Epithelial cell of proximal tubule (primary cell): ENCODE data around the gene CUX1. TPM values are rescaled to one million over a fixed set of nuclear protein-coding genes. Genes with fewer than 3 reads are reported as not detected.

ENCODE experiments used
- DNase-seq: peaks from one replicate; pipeline ENCODE4 v3.0.0-alpha.2; 2011; ENCODE audit warnings: low read depth
- H3K4me3 ChIP-seq: 2 replicates; pipeline ENCODE4 v1.5.1; 2011; ENCODE audit warnings: low read depth, mild to moderate bottlenecking, low read length
- total RNA-seq: library from RNA; depleted of rRNA; stranded (reverse); fragments of >200 nt; gene quantifications from 2 replicates; pipeline ENCODE4 v1.2.3, GENCODE V29; 2015
- TF ChIP-seq, protein P1 (sequence below): conservative IDR thresholded peaks from 2 replicates; pipeline ENCODE4 v1.5.1; 2012; ENCODE audit warnings: low read depth, mild to moderate bottlenecking, low read length

Gene CUX1
- total RNA-seq, 1 donor from 2014 or later, result 37.3 TPM

DNA sequence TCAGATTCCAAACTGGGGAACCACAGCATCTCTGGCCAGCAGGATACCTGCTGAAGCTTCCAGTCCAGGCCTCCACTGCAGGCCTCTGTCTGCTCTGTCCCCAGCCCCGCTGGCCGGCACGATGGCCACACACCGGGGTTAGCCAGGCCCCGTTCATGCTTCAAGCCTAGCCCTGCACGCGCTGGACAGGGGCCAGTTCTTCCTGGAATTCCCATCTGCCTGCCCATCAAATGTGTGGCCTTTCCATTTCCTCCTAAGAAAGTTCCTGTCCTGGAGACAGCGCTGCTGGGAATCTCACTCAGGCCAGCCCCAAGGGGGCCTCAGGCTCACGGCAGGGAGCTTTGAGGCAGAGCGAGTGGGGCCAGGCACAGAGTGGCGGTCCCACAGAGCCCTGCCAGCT is 487.2 kb downstream of the CUX1 start:
- TF ChIP-seq, protein P1, sequence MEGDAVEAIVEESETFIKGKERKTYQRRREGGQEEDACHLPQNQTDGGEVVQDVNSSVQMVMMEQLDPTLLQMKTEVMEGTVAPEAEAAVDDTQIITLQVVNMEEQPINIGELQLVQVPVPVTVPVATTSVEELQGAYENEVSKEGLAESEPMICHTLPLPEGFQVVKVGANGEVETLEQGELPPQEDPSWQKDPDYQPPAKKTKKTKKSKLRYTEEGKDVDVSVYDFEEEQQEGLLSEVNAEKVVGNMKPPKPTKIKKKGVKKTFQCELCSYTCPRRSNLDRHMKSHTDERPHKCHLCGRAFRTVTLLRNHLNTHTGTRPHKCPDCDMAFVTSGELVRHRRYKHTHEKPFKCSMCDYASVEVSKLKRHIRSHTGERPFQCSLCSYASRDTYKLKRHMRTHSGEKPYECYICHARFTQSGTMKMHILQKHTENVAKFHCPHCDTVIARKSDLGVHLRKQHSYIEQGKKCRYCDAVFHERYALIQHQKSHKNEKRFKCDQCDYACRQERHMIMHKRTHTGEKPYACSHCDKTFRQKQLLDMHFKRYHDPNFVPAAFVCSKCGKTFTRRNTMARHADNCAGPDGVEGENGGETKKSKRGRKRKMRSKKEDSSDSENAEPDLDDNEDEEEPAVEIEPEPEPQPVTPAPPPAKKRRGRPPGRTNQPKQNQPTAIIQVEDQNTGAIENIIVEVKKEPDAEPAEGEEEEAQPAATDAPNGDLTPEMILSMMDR, result no peak
- no peak for DNase-seq
- H3K4me3 ChIP-seq, result no peak overlapping the region

DNA sequence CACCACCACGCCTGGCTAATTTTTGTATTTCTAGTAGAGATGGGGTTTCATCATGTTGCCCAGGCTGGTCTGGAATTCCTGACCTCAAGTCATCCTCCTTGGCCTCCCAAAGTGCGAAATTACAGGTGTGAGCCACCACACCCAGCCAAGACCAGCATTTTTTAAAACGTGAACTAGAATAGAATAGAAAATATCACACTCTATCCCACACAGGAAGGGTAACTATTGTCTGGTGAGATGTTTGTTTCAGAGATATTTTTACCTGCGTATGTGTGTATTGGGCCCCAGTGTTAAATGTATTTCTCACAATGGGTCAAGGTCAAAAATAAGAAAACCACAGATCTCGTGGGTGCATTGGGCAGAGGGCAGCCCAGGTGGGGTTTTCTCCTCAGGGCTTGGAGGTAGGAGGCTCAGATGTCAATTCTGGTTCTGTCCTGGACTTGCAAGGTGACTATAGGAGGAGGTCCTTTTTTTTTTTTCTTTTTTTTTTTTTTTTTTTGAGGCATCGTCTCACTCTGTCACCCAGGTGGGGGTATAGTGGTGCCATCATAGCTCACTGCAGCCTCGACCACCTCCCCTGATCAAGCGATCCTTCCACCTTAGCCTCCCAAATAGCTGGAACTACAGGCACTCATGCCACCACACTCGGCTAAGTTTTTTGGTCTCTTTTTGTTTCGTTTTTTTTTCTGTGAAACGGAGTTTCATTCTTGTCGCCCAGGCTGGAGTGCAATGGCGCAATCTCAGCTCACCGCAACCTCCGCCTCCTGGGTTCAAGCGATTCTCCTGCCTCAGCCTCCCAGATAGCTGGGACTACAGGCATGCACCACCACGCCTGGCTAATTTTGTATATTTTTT is 488.2 kb downstream of the CUX1 start:
- H3K4me3 ChIP-seq, result no peak overlapping the region
- no peak for DNase-seq
- TF ChIP-seq, protein P1, result no peak

DNA sequence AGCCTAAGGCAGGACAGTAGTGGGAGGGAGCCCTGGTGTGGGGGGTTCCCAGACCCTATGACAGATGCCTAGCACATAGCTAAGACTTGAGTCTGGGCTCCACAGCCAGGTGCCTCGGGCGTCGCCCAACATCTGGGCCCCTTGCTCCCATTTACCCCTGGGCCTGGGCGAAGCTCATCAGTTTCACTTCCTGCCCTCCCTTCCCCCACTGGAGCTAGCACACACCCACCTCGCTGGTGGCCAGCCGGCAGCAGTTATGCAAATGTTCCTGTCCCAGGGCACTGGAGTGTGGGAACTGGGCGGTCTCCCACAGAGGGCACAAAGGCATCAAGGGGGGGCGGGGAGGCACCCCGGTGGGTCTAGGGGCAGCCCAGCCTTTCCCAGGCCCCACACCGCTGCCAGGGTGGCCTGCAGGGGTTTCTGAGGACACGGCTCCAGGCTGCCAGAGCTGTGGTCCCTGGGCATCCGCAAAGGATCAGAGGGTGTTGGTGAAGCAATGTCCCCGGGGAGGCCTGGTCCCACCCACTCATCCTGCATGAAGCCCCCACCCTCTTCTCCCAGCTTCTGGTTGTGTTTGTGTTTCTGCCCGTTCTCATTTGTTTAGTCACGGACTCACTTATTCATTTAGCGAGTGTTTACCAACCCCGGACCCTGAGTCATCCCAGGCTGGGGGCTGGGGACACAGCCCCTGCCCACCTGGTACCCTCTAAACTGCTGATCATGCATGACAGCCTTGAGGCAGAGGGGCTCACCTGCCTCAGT is 489.7 kb downstream of the CUX1 start:
- TF ChIP-seq, protein P1, result no peak
- no peak overlapping the region for H3K4me3 ChIP-seq
- DNase-seq, result peak; percentile 45

DNA sequence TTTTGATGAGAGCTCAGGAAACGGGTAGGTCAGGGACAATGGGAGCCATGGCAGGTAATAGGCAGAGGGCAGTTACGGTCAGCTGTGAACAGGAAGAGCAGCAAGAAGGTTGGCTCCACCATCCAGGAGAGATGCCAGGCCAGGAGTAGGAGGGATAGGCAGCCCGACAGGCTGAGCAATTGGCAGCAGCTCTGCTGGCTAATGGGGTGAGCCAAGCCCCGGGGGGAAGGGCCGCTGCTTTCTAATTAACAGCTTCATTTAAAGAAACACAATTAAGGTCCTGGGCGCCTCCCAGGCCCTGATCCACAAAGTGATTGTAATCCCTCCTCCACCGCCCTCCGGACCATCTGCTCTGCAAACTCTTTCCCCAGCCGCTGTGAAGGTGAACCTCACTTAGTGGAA is 493.0 kb downstream of the CUX1 start:
- TF ChIP-seq, protein P1, result no peak
- DNase-seq, result no peak
- no peak overlapping the region for H3K4me3 ChIP-seq

DNA sequence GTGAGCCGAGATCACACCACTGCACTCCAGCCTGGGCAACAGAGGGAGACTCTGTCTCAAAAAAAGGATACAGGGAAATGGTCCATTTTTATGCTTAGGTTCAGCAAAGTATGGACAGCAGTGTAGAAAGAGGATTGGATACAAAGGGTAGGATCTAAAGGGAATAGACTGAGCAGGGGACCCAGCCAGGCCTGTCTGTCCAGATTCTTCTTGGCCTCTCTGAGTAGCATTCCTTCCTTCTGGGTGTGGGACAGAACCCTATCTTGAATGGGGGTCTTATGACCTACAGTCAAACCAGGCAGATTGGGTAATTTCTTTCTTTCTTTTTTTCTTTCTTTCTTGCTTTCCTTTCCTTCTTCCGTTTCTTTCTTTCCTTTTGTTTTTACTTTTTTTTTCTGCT is 494.9 kb downstream of the CUX1 start:
- TF ChIP-seq, protein P1, result no peak
- DNase-seq, result no peak
- H3K4me3 ChIP-seq, result no peak overlapping the region

DNA sequence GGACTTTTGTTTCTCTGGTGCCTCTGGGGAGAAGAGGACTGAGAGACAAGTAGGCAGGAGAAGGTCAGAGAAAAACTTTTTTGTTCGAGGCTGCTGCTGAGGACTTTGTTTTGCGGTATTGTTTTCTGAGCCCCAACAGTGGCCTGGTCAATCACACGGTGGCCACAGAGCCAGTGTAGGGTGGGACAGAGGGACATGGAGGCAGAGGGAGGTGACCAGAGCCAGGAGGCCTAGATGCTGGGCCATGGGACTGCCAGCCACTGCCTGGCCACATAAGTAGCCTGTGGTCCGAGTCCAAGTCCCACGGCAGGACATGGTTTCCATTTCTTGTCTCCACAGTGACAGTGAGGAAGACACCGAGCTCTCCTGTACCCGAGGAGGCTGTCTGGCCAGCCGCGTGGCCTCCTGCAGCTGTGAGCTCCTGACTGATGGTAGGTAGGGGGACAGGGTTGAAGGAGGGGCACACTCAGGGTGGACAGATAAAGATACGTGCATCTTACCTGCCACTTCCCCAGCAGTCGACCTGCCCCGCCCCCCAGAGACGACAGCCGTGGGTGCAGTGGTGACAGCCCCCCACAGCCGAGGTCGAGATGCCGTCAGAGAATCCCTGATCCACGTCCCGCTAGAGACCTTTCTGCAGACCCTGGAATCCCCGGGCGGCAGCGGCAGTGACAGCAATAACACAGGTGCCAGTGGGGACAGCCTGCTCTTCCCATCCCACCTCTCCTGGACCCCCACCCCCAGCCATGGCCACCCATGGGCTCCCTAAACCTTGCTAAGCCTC is 496.8 kb downstream of the CUX1 start:
- H3K4me3 ChIP-seq, result no peak overlapping the region
- TF ChIP-seq, protein P1, result no peak

More for the DNA sequence above, 496.8 kb downstream of the CUX1 start:
- DNase-seq, result no peak
